Ovary (tissue), 3 donors: ENCODE data around the gene PRAMEF18.
"Not testable (repeated sequence)": the region's sequence is repeated elsewhere in the genome, so short reads cannot be mapped to it uniquely, and the experiment has no call there.

Experiments used
- EP300 ChIP-seq: sonication (generic); formaldehyde crosslinking; IDR thresholded peaks from one replicate; pipeline ENCODE4 v1.6.1; 2017; ENCODE audit warnings: antibody characterized with exemption
- POLR2A ChIP-seq: fragments of 450-650 bp; IDR thresholded peaks from one replicate; pipeline ENCODE4 v1.6.1; 2017; ENCODE audit warnings: antibody characterized with exemption, mild to moderate bottlenecking, moderate library complexity
- TF ChIP-seq, protein P1 (sequence below), 3 donors: fragments of 450-650 bp in 2 of 3; fragments of 200-600 bp in 1 of 3; IDR thresholded peaks; one replicate each; pipeline versions ENCODE4 v1.5.1 to v1.8.0; 2016 to 2022; ENCODE audit warnings: antibody characterized with exemption in 3 of 3, mild to moderate bottlenecking in 1 of 3
- donor health status: DM: no; HTN: no; CAD: no.

- TF ChIP-seq, protein P1, sequence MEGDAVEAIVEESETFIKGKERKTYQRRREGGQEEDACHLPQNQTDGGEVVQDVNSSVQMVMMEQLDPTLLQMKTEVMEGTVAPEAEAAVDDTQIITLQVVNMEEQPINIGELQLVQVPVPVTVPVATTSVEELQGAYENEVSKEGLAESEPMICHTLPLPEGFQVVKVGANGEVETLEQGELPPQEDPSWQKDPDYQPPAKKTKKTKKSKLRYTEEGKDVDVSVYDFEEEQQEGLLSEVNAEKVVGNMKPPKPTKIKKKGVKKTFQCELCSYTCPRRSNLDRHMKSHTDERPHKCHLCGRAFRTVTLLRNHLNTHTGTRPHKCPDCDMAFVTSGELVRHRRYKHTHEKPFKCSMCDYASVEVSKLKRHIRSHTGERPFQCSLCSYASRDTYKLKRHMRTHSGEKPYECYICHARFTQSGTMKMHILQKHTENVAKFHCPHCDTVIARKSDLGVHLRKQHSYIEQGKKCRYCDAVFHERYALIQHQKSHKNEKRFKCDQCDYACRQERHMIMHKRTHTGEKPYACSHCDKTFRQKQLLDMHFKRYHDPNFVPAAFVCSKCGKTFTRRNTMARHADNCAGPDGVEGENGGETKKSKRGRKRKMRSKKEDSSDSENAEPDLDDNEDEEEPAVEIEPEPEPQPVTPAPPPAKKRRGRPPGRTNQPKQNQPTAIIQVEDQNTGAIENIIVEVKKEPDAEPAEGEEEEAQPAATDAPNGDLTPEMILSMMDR (IDR thresholded peaks at IDR 0.05): not testable (repeated sequence)
- not testable (repeated sequence) for TF ChIP-seq POLR2A, EP300
These were observed 27.9 kb upstream of the PRAMEF18 start, which contains the start of gene PRAMEF5 for GRCh38 chr1:13253898-13254297.
